ENCODE measurements around the gene ALK.

ALK gene

GRCh38 chr2:29310650-29311348 is 610.6 kb downstream of the ALK start:
- Histone ChIP-seq H3K27ac (ENCODE audit: low read length) (no peak overlapping the region), H3K27me3 (ENCODE audit: low read depth, low read length) (peaks cover 48% of the 10 kb centered on the region)

GRCh38 chr2:29309090-29310029 is 612.0 kb downstream of the ALK start:
- Histone ChIP-seq H3K4me1 (ENCODE audit: low read length) (no peaks in the 10 kb centered on the region), H3K4me3 (ENCODE audit: low read length) (no peak overlapping the region), H4K20me1 (ENCODE audit: insufficient read depth, low read length) (no peaks in the 10 kb centered on the region), H3K9me3 (ENCODE audit: insufficient read depth, low read length) (no peaks in the 10 kb centered on the region), H3K79me2 (ENCODE audit: low read length) (no peaks in the 10 kb centered on the region), H3K27ac (ENCODE audit: low read length) (no peak overlapping the region), H3K4me2 (ENCODE audit: low read length) (no peak overlapping the region), H2AFZ (ENCODE audit: low read depth, low read length) (no peak overlapping the region), H3K36me3 (replicated peaks; ENCODE audit: low read depth, low read length) (no peaks in the 10 kb centered on the region), H3K27me3 (ENCODE audit: low read depth, low read length) (peaks cover 41% of the 10 kb centered on the region), H3K9ac (ENCODE audit: low read length) (no peak overlapping the region)
- TF ChIP-seq CTCF (IDR thresholded peaks at IDR 0.05; ENCODE audit: low read depth, low read length), result peak; percentile 76
- TF ChIP-seq EZH2phosphoT487 (IDR thresholded peaks at IDR 0.05; ENCODE audit: low read depth), result no peak

More at GRCh38 chr2:29310650-29311348, 610.6 kb downstream of the ALK start:
- H3K9me3 ChIP-seq (ENCODE audit: insufficient read depth, low read length), result no peaks in the 10 kb centered on the region
- H2AFZ ChIP-seq (ENCODE audit: low read depth, low read length), result no peak overlapping the region
- H3K36me3 ChIP-seq (replicated peaks; ENCODE audit: low read depth, low read length), result no peaks in the 10 kb centered on the region
- H3K4me1 ChIP-seq (ENCODE audit: low read length), result peaks cover 11% of the 10 kb centered on the region
- H3K4me3 ChIP-seq (ENCODE audit: low read length), result no peak overlapping the region
- H3K79me2 ChIP-seq (ENCODE audit: low read length), result no peaks in the 10 kb centered on the region
- no peak overlapping the region for H3K9ac ChIP-seq (ENCODE audit: low read length)
- H4K20me1 ChIP-seq (ENCODE audit: insufficient read depth, low read length), result no peaks in the 10 kb centered on the region
- TF ChIP-seq EZH2phosphoT487 (IDR thresholded peaks at IDR 0.05; ENCODE audit: low read depth), result no peak
- no peak for TF ChIP-seq CTCF (IDR thresholded peaks at IDR 0.05; ENCODE audit: low read depth, low read length)
- H3K4me2 ChIP-seq (ENCODE audit: low read length), result no peak overlapping the region

- peaks cover 31% of the 10 kb centered on the region for H3K27me3 ChIP-seq (ENCODE audit: low read depth, low read length)
- H3K4me1 ChIP-seq (ENCODE audit: low read length), result no peaks in the 10 kb centered on the region
- H4K20me1 ChIP-seq (ENCODE audit: insufficient read depth, low read length), result no peaks in the 10 kb centered on the region
- no peak overlapping the region for H3K9ac ChIP-seq (ENCODE audit: low read length)
- no peak overlapping the region for H3K4me3 ChIP-seq (ENCODE audit: low read length)
- H2AFZ ChIP-seq (ENCODE audit: low read depth, low read length), result no peak overlapping the region
- no peak overlapping the region for H3K27ac ChIP-seq (ENCODE audit: low read length)
- H3K79me2 ChIP-seq (ENCODE audit: low read length), result no peaks in the 10 kb centered on the region
- no peaks in the 10 kb centered on the region for H3K36me3 ChIP-seq (replicated peaks; ENCODE audit: low read depth, low read length)
- H3K4me2 ChIP-seq (ENCODE audit: low read length), result no peak overlapping the region
- TF ChIP-seq CTCF (IDR thresholded peaks at IDR 0.05; ENCODE audit: low read depth, low read length), result no peak
- no peak for TF ChIP-seq EZH2phosphoT487 (IDR thresholded peaks at IDR 0.05; ENCODE audit: low read depth)
- no peaks in the 10 kb centered on the region for H3K9me3 ChIP-seq (ENCODE audit: insufficient read depth, low read length)
Measured at GRCh38 chr2:29308366-29308765, 613.0 kb downstream of the ALK start.

DNA sequence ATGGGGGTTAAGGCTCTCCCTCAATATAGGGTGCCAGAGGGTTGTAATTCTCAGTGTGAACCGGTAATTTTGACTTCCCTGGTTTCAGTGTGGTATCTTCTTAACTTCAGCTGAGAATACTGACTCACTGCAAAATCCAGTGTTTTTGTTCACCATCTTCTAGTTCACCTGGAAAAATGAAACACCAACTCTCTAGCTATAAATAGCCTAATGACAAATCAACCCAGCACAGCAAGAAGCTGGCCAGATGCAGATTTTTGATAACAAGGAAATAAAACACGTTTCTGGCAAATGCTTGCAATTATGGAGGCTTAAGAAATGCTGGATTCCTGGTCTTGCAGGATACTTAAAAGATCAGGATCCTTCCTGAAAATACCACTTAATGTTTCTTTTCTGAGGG is 613.9 kb downstream of the ALK start:
- no peak overlapping the region for H3K27ac ChIP-seq (ENCODE audit: low read length)
- no peak overlapping the region for H3K4me3 ChIP-seq (ENCODE audit: low read length)
- H3K79me2 ChIP-seq (ENCODE audit: low read length), result no peaks in the 10 kb centered on the region
- no peak overlapping the region for H3K9ac ChIP-seq (ENCODE audit: low read length)
- TF ChIP-seq EZH2phosphoT487 (IDR thresholded peaks at IDR 0.05; ENCODE audit: low read depth) (no peak), CTCF (IDR thresholded peaks at IDR 0.05; ENCODE audit: low read depth, low read length) (no peak)
- no peak overlapping the region for H3K4me2 ChIP-seq (ENCODE audit: low read length)
- no peak overlapping the region for H2AFZ ChIP-seq (ENCODE audit: low read depth, low read length)
- no peaks in the 10 kb centered on the region for H3K36me3 ChIP-seq (replicated peaks; ENCODE audit: low read depth, low read length)
- H3K4me1 ChIP-seq (ENCODE audit: low read length), result no peaks in the 10 kb centered on the region
- H3K27me3 ChIP-seq (ENCODE audit: low read depth, low read length), result peaks cover 31% of the 10 kb centered on the region
- H4K20me1 ChIP-seq (ENCODE audit: insufficient read depth, low read length), result no peaks in the 10 kb centered on the region
- H3K9me3 ChIP-seq (ENCODE audit: insufficient read depth, low read length), result no peaks in the 10 kb centered on the region
